ENCODE measurements around the gene FREM1. TPM values are rescaled to one million over a fixed set of nuclear protein-coding genes. Genes with fewer than 3 reads are reported as not detected.

Gene FREM1
- total RNA-seq, 1 experiment from 2014 or later: 0.50 TPM

DNA sequence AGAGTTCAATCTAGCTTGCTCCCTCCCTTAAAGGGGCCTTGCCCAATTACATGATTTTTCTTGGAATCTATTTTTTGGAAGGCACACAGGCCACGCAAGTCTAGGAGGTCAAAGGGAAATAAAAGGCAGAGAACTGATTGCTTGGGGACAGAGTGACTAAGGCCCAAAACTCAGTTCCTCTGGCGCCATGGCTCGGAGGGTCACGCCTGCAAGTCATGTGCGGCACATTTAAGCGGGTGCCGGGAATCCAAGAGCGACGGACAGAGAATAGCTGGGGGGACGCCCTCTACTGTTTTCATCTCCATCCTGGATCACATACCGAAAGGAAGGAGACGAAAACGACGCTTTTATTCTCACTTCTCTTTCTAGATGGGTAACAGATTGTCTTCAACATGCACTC is 78.6 kb downstream of the FREM1 start:
- H3K9me3 Mint-ChIP-seq (ENCODE audit: unreplicated experiment): no peaks in the 10 kb centered on the region
- Histone ChIP-seq H3K36me3 (ENCODE audit: control insufficient read depth, insufficient read depth, low read length) (no peaks in the 10 kb centered on the region), H3K27me3 (replicated peaks; ENCODE audit: control insufficient read depth, insufficient read depth, low read length) (no peaks in the 10 kb centered on the region), H3K4me3 (ENCODE audit: low read depth, low read length) (no peak overlapping the region), H3K9me3 (no peaks in the 10 kb centered on the region), H3K4me1 (no peaks in the 10 kb centered on the region)
- H3K27me3 Mint-ChIP-seq (ENCODE audit: insufficient read depth, unreplicated experiment): no peaks in the 10 kb centered on the region
- H3K36me3 Mint-ChIP-seq (ENCODE audit: insufficient read depth, unreplicated experiment): no peaks in the 10 kb centered on the region
- ChIA-PET POLR2A (no interaction called here), CTCF (no interaction called here)
- no peaks in the 10 kb centered on the region for H3K4me1 Mint-ChIP-seq (ENCODE audit: low read depth, unreplicated experiment)
- no peak overlapping the region for H3K4me3 Mint-ChIP-seq (ENCODE audit: unreplicated experiment)
- DNase-seq: no peak
- no TSS peak for BruUV-seq (replicated peaks)
- no peak for TF ChIP-seq CTCF (IDR thresholded peaks at IDR 0.05; ENCODE audit: insufficient read depth in 1 of 2, low read depth in 1 of 2, low read length in 1 of 2, severe bottlenecking in 1 of 2, unreplicated experiment in 1 of 2)
- intact Hi-C loops (cut with micrococcal nuclease; ENCODE audit: unreplicated experiment): no loop called here
- no peak overlapping the region for H3K27ac Mint-ChIP-seq (ENCODE audit: unreplicated experiment)

GRCh38 chr9:14831074-14831473 is 79.2 kb downstream of the FREM1 start:
- BruUV-seq (replicated peaks): no TSS peak
- H3K27ac Mint-ChIP-seq (ENCODE audit: unreplicated experiment): no peak overlapping the region
- H3K36me3 Mint-ChIP-seq (ENCODE audit: insufficient read depth, unreplicated experiment): no peaks in the 10 kb centered on the region
- Histone ChIP-seq H3K9me3 (no peaks in the 10 kb centered on the region), H3K36me3 (ENCODE audit: control insufficient read depth, insufficient read depth, low read length) (no peaks in the 10 kb centered on the region), H3K27me3 (replicated peaks; ENCODE audit: control insufficient read depth, insufficient read depth, low read length) (no peaks in the 10 kb centered on the region), H3K4me1 (no peaks in the 10 kb centered on the region), H3K4me3 (ENCODE audit: low read depth, low read length) (no peak overlapping the region)
- H3K9me3 Mint-ChIP-seq (ENCODE audit: unreplicated experiment): no peaks in the 10 kb centered on the region
- no peaks in the 10 kb centered on the region for H3K27me3 Mint-ChIP-seq (ENCODE audit: insufficient read depth, unreplicated experiment)
- ChIA-PET CTCF (no interaction called here), POLR2A (no interaction called here)
- H3K4me3 Mint-ChIP-seq (ENCODE audit: unreplicated experiment): no peak overlapping the region
- TF ChIP-seq CTCF (IDR thresholded peaks at IDR 0.05; ENCODE audit: insufficient read depth in 1 of 2, low read depth in 1 of 2, low read length in 1 of 2, severe bottlenecking in 1 of 2, unreplicated experiment in 1 of 2): no peak
- intact Hi-C loops (cut with micrococcal nuclease; ENCODE audit: unreplicated experiment): no loop called here
- DNase-seq: no peak
- H3K4me1 Mint-ChIP-seq (ENCODE audit: low read depth, unreplicated experiment): no peaks in the 10 kb centered on the region

GRCh38 chr9:14830057-14830456 is 80.2 kb downstream of the FREM1 start:
- DNase-seq: no peak
- no peaks in the 10 kb centered on the region for H3K36me3 Mint-ChIP-seq (ENCODE audit: insufficient read depth, unreplicated experiment)
- Histone ChIP-seq H3K4me3 (ENCODE audit: low read depth, low read length) (no peak overlapping the region), H3K4me1 (no peaks in the 10 kb centered on the region), H3K9me3 (no peaks in the 10 kb centered on the region), H3K27me3 (replicated peaks; ENCODE audit: control insufficient read depth, insufficient read depth, low read length) (no peaks in the 10 kb centered on the region), H3K36me3 (ENCODE audit: control insufficient read depth, insufficient read depth, low read length) (no peaks in the 10 kb centered on the region)
- H3K4me1 Mint-ChIP-seq (ENCODE audit: low read depth, unreplicated experiment): no peaks in the 10 kb centered on the region
- no peak overlapping the region for H3K27ac Mint-ChIP-seq (ENCODE audit: unreplicated experiment)
- no peak for TF ChIP-seq CTCF (IDR thresholded peaks at IDR 0.05; ENCODE audit: insufficient read depth in 1 of 2, low read depth in 1 of 2, low read length in 1 of 2, severe bottlenecking in 1 of 2, unreplicated experiment in 1 of 2)
- ChIA-PET CTCF (no interaction called here), POLR2A (no interaction called here)
- H3K9me3 Mint-ChIP-seq (ENCODE audit: unreplicated experiment): no peaks in the 10 kb centered on the region
- intact Hi-C loops (cut with micrococcal nuclease; ENCODE audit: unreplicated experiment): no loop called here
- no peak overlapping the region for H3K4me3 Mint-ChIP-seq (ENCODE audit: unreplicated experiment)
- H3K27me3 Mint-ChIP-seq (ENCODE audit: insufficient read depth, unreplicated experiment): no peaks in the 10 kb centered on the region
- no TSS peak for BruUV-seq (replicated peaks)

Measured in Caco-2 (cell line).